HUES48 (cell line): ENCODE results near the gene KIF26B.

ENCODE experiments used
- H3K27ac ChIP-seq: one replicate; pipeline ENCODE4 v1.7.0; 2013; ENCODE audit warnings: low read depth, low read length, inconsistent platforms
- H3K27me3 ChIP-seq: 2 replicates; pipeline ENCODE4 v1.6.1; 2013; ENCODE audit warnings: mild to moderate bottlenecking, low read length; ENCODE audit not compliant: control insufficient read depth, insufficient read depth
- H3K36me3 ChIP-seq: 2 replicates; pipeline ENCODE4 v1.6.1; 2013; ENCODE audit warnings: low read length; ENCODE audit not compliant: control insufficient read depth, insufficient read depth
- H3K4me1 ChIP-seq: 2 replicates; pipeline ENCODE4 v1.6.1; 2013; ENCODE audit warnings: mild to moderate bottlenecking, low read length; ENCODE audit not compliant: control insufficient read depth, insufficient read depth
- H3K4me3 ChIP-seq: 2 replicates; pipeline ENCODE4 v1.5.1; 2013; ENCODE audit warnings: mild to moderate bottlenecking, low read depth, low read length
- H3K9ac ChIP-seq: 2 replicates; pipeline ENCODE4 v1.6.1; 2013; ENCODE audit warnings: mild to moderate bottlenecking, low read depth, low read length, moderate library complexity
- H3K9me3 ChIP-seq: 2 replicates; pipeline ENCODE4 v1.6.1; 2013; ENCODE audit warnings: low read length; ENCODE audit not compliant: control insufficient read depth, insufficient read depth

KIF26B gene

DNA sequence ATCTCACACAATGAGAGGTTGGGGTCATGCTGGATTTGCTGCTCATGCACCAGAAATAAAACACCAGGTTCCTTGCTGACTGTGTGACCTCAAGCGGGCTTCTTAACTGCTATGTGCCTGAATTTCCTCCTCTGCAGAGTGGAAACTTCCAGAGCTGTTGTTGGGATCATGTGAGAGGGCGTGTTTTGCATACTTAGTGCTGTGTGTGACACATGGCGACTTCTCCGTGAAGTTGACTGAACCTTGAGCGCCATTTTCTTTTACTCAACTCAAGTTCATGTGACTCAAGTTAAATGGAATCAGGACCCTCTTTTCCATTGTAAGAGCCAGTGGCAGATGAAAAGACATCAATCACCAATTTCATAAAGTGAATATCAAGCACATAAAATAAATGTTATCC, 224.0 kb downstream of the KIF26B start:
- H3K9ac ChIP-seq: no peak overlapping the region
- H3K27ac ChIP-seq: peak overlapping the region; percentile 69
- H3K36me3 ChIP-seq: no peaks in the 10 kb centered on the region
- H3K4me1 ChIP-seq: peaks cover 28% of the 10 kb centered on the region
- H3K4me3 ChIP-seq: no peak overlapping the region
- H3K27me3 ChIP-seq: no peaks in the 10 kb centered on the region
- no peaks in the 10 kb centered on the region for H3K9me3 ChIP-seq

DNA sequence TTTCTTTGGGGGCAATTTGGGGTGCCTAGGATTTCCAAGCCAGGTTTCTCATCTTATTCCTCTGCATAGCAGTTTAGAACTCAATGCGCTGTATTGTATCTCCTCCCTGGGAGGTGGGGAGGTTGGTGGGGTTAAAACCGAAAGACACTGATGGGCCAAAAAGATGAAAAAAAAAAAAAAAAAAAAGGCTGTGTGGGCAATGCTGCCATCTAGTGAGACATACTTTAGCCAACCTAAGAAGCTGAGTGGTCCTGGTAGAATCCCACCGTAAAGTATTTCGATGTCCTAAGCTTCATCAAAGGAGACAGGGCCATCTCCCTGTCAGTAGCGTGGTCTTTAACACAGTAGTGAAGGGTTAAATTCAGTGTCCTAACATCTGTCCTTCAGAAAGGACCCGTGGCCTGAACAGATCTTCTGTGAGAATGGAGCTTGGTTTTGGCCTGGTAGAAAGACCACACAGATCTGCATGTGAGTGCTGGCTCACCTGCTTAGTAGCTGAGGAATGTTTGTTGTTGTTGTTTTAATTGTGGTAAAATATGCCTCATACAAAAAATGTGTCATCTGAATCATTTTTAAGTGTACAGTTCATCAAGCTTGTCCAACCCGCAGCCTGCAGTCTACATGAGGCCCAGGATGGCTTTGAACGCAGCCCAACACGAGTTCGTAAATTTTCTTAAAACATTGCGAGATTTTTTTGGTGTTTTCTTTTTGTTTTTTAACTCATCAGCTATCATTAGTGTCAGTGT, 226.2 kb downstream of the KIF26B start:
- Histone ChIP-seq H3K9ac (no peak overlapping the region), H3K36me3 (no peaks in the 10 kb centered on the region), H3K9me3 (no peaks in the 10 kb centered on the region), H3K27ac (no peak overlapping the region), H3K4me3 (no peak overlapping the region), H3K27me3 (no peaks in the 10 kb centered on the region), H3K4me1 (peaks cover 28% of the 10 kb centered on the region)

DNA sequence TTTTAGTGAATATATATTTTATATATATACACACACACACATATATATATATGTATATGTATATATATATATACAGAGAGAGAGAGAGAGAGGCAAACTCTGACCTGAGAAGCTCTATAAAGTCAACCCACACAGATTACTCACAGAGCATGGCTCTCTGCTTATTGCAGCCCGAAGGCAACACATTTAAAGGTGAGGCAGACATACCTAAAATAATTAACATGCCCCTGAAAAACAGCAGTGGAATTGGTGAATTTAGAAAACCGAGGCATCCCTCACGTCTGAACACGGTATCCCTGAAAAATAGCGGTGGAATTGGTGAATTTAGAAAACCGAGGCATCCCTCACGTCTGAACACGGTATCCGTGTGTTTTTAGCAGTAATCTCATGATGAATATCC, 228.2 kb downstream of the KIF26B start:
- H3K9ac ChIP-seq: no peak overlapping the region
- H3K4me3 ChIP-seq: no peak overlapping the region
- no peaks in the 10 kb centered on the region for H3K9me3 ChIP-seq
- H3K4me1 ChIP-seq: peaks cover 24% of the 10 kb centered on the region
- H3K36me3 ChIP-seq: no peaks in the 10 kb centered on the region
- no peak overlapping the region for H3K27ac ChIP-seq
- H3K27me3 ChIP-seq: no peaks in the 10 kb centered on the region

DNA sequence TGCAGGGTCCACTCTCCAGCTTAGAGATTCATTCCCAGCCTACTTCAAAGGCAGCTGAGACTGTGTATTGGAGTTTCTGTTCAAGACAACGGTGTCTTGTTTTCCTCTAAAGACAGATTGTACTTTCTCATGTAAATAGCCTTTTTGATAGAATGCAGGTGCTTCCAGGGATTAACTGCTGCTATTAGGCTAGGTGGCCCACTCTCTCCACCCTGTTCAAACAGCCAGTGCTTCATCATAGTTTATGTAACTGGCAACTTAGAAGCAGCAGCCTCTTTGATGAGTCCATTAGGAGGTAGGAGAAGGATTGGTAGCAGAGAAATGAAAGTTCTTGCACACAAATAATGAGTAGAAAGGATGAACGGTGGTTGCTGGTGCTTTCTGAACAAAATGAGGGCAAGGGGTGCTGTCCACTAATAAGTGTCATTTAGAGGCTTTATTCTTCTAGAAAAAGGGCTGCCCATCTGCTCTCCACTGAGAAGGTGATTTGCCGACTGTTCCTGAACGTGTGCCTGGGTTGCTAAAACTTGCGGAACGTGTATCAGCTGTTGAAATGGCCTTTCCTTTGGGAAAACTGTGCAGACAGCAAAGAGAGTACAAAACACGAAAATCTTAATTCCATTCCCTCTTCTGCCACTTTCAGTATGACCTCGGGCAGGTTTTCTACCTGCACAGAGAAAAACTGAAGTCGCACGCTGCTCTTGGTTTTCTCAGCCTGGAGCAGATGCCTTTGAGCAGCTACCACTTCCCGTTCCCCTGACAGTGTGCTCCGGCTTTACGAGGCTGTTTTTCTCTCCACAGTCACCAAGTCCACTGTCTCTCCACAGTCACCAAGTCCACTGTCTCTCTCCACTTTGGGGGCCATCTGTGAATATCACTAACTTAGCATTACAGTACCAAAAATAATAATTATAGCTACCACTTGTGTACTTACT, 228.9 kb downstream of the KIF26B start:
- no peaks in the 10 kb centered on the region for H3K27me3 ChIP-seq
- no peak overlapping the region for H3K27ac ChIP-seq
- no peaks in the 10 kb centered on the region for H3K36me3 ChIP-seq

DNA sequence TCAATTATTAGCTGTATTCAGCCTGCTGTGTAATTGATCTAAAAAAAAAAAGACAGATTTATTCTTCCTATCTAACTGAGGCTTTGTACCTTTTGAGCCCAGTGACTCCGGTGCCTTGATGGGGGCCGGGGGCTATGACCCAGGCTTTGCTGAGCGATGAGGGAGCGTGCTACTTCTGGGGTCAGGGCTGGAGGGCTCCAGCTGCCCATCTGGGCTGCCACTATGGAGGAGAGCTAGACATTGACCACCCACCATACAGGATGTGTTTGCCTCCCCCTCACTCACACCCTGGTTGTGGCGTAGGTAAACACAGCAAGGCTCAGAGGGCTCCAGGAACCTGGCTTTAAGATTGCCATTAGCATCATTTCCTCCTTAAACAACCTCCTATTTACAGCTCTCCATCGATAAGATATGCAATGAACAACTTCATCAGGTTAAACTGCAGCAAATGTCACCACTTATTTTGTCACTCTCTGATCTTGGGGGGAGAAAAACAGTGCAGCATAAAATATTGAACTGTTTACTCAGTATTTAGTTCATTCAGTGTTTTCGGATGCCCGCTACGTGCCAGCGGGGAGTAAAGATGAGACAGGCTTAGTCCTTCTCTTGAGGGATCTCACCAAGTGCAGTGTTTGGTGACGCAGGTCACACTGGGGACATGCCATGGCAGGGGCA, 231.6 kb downstream of the KIF26B start:
- H3K4me3 ChIP-seq: no peak overlapping the region
- H3K4me1 ChIP-seq: peaks cover 8% of the 10 kb centered on the region
- no peak overlapping the region for H3K9ac ChIP-seq
- H3K27ac ChIP-seq: no peak overlapping the region
- no peaks in the 10 kb centered on the region for H3K27me3 ChIP-seq
- no peaks in the 10 kb centered on the region for H3K36me3 ChIP-seq
- no peaks in the 10 kb centered on the region for H3K9me3 ChIP-seq

More for the DNA sequence above, 228.9 kb downstream of the KIF26B start:
- peaks cover 20% of the 10 kb centered on the region for H3K4me1 ChIP-seq
- H3K9me3 ChIP-seq: no peaks in the 10 kb centered on the region
- H3K9ac ChIP-seq: no peak overlapping the region
- H3K4me3 ChIP-seq: no peak overlapping the region

DNA sequence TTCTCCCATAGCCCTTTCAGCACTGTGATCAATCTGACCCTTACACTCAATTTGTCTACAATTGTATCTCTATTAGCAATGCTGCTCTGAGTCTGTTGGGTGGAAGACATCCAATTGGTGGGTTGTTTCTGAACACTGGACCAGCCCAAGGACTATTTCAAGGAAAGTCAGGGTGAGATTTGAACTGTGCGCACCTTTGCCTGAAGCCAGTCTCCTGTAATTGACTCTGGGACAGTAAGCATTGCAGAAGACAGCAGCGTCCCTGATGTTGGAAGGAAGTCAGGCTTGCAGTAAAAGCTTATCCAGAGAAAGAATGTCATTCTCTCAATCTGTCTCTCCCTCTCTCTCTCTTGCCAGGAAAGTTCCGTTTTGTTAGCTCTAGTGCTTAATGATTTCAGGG, 233.9 kb downstream of the KIF26B start:
- Histone ChIP-seq H3K9me3 (no peaks in the 10 kb centered on the region), H3K4me3 (no peak overlapping the region), H3K4me1 (peaks cover 2% of the 10 kb centered on the region; the same call in 1 of the 2 replicates), H3K27ac (no peak overlapping the region), H3K36me3 (no peaks in the 10 kb centered on the region), H3K9ac (no peak overlapping the region), H3K27me3 (no peaks in the 10 kb centered on the region)

DNA sequence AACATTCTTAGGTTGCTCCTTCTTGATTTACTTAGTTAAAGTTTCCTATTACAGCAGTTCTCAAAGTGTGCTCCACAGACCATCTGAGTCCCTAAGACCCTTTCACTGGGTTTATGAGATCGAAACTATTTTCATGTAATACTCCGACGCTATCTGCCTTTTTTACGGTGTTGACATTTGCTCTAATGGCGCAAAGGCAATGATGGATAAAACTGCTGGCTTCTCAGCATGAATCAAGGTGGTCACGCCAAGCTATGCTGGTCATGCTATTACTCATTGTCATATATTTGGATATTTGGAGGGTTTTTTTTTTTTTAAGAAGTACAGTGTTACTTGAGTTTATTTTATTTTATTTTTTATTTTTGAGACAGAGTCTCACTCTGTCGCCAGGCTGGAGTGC, 235.1 kb downstream of the KIF26B start:
- Histone ChIP-seq H3K36me3 (no peaks in the 10 kb centered on the region), H3K9ac (no peak overlapping the region), H3K27ac (no peak overlapping the region), H3K27me3 (no peaks in the 10 kb centered on the region), H3K4me1 (no peaks in the 10 kb centered on the region; the same call in 1 of the 2 replicates), H3K4me3 (no peak overlapping the region), H3K9me3 (no peaks in the 10 kb centered on the region)

DNA sequence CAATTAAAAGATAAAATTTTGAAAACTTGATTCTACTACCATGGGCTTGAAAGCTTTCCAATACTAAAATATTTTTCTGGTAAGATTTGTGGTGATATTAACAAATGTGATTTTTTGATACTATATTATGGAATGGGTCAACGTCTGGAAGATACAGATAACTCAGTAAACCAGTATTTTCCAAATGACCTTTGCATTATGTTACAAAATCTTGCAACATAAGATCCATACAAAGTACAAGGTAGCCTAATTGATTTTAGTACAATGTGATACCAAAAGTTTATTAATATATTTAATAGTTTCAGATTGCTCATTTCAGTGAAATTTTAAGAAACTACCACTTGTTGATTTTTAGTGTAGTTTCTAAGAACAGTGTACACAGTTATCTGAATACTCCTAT, 236.2 kb downstream of the KIF26B start:
- Histone ChIP-seq H3K4me3 (no peak overlapping the region), H3K36me3 (no peaks in the 10 kb centered on the region), H3K9ac (no peak overlapping the region), H3K27me3 (no peaks in the 10 kb centered on the region), H3K9me3 (no peaks in the 10 kb centered on the region), H3K27ac (no peak overlapping the region), H3K4me1 (no peaks in the 10 kb centered on the region; the same call in 1 of the 2 replicates)

DNA sequence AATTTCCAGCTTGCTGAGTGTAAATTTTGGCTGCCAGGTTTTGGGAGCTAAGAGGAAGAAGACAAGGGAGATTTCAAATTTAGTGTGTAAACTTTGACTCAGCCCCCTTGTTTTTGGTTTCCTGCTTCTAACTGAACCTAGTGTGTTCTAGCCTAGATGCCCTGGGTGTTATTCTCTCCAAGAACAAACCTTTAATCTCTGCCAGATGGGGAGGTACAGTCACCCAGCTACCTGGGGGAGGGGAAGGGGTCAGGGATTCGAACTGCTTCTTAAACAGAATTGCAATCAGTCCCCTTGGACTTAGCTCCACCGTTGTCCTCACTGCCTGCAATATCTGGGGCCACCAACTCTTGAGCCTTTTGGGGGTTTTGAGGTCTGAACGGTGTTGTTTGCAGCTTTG, 238.9 kb downstream of the KIF26B start:
- no peaks in the 10 kb centered on the region for H3K9me3 ChIP-seq
- no peaks in the 10 kb centered on the region for H3K27me3 ChIP-seq
- H3K4me3 ChIP-seq: no peak overlapping the region
- H3K27ac ChIP-seq: peak overlapping the region; percentile 57
- H3K4me1 ChIP-seq: no peaks in the 10 kb centered on the region
- H3K36me3 ChIP-seq: no peaks in the 10 kb centered on the region
- H3K9ac ChIP-seq: no peak overlapping the region

DNA sequence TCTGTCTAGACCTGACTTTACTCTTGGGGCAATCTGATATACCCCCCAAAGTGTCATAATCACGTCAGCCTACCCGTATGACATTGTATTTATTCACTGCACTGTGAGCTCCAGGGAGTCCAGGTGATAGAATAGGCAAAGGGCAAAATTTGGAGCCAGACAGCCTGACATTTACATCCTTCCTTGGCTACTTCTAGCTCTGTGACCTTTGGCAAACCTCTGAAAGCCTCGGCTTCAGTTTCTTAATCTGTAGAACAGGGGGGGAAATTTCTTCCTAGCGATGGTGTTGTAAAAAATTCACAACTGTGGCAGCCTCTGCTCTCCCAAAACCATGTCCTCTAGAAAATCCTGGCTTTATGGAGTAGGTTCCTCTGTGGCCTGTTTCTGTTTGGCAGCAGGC, 240.9 kb downstream of the KIF26B start:
- Histone ChIP-seq H3K36me3 (no peaks in the 10 kb centered on the region), H3K27me3 (no peaks in the 10 kb centered on the region), H3K9ac (no peak overlapping the region), H3K27ac (no peak overlapping the region), H3K9me3 (no peaks in the 10 kb centered on the region), H3K4me1 (no peaks in the 10 kb centered on the region), H3K4me3 (no peak overlapping the region)
